NCI-H146 treated with DMSO at 0.1 percent for 48 hours (cell line): ENCODE data around the gene PPP1R1B.

Source experiments
- DNase-seq: peaks from one replicate; lab custom pipeline; 2025; ENCODE audit not compliant: unreplicated experiment; lab: John Stamatoyannopoulos, UW

The PPP1R1B gene

DNA sequence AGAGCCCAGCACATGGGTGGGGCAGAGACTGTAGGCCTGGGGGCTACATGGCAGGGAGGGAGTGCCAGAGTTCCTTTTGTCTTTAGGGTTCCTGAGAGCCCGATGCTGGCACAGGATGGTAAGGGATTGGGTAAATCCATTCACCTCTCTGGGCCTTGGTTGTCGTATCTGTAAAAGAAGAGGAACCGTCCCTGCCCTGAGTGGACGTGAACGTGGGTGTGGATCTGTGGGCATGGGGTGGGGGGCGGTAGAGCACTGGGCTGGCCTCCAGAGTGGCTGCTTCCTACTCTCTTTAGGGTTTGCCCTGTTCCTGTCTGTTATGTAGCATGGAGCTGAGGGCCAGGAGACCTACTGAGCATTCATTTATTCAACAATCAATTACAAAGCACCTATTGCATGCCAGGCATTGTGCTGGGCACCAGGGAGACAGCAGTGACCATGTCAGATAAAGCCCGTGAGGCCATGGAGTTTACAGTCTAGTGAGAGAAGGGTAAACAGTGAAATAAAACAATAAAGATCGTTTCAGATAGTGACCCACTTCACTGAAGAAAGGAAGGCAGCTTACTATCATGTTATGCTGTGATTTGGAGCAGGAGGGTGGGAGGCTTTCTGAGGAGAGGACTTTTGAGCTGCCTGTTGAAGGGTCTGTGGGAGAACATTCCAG, 25.3 kb downstream of the PPP1R1B start:
- DNase-seq: no peak

DNA sequence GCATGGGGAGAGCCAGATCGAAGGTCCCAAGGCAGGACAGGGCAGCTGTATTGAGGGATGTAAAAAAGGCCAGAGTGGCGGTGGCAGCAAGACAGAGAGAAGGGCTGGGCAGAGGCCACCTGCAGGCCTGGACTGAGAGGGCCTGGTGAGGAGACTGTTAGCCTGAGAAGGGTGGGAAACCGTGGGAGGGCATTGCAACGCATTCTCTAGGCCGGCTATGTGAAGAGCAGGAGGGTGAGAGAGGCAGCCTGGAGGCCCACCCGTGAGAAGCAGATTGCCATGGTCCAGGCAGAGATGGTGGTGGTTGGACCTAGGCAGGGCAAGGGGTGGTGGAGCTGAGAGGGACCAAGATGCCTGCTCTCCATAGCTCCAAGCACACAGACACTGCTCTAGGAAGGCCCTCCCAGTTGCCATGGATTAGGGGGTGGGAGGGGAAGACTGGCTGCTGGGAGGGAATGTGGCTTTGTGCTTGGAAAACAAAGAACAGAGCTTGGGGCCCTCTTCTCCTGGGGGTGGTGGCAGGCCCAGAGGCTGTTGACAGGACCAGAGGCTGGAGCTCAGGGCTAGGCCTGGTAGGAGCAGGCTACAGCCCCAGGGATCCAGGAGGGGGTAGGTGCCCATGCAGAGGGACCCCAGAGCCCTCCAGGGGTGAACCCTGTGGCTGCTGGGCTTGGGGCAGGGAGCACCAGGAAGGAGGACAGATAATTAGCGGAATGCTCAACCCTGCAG, 26.0 kb downstream of the PPP1R1B start:
- no peak for DNase-seq

DNA sequence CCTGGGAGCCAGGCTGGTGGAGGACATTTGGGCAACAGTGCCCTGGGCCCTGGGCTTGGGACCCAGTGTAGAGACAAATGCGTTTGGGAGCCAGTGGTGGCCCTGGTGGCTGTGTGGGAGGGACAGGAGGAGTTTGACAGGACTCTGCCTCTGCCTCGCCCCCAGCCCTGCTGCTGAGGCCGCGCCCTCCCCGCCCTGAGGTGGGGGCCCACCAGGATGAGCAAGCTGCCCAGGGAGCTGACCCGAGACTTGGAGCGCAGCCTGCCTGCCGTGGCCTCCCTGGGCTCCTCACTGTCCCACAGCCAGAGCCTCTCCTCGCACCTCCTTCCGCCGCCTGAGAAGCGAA, 26.5 kb downstream of the PPP1R1B start:
- DNase-seq: no peak

DNA sequence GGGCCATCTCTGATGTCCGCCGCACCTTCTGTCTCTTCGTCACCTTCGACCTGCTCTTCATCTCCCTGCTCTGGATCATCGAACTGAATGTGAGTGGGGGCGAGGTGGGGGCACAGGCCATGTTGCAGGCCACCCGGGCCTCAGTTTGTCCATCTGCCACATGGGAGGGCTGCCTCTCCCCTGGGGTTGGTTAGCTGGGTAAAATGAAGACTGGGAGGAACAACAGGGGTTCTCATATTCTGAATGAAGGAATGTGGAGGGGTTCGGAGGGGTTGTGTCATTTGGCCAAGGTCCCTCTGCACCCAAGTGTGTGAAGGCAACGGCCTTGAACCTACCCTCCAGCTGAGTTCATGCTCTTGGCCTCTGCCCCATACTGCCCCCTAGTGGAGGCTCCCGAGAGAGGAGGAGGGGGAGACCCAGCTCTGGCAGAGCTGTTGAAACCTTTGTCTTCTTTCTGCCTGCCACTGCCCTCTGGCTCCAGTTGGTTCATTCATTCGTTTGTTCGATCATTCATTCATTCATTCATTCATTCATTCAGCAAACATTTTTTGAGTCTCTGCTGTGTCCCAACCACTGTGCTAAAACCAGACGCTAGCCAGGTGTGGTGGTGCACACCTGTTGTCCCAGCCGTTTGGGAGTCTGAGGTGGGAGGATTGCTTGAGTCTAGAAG, 27.0 kb downstream of the PPP1R1B start:
- no peak for DNase-seq

DNA sequence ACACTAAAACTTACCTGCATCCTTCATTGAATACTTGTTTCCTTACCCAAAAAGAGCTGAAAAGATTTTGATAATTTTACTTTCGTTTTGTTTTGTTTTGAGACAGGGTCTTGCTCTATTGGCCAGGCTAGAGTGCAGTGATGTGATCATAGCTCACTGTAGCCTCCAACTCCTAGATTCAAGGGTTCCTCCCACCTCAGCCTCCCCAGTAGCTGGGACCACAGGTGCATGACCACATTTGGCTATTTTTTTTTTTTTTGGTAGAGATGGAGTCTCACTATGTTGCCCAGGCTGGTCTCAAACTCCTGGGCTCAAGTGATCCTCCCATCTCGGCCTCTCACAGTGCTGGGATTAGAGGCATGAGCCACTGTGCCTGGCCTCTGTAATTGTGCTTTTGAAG, 28.4 kb downstream of the PPP1R1B start:
- DNase-seq: no peak

DNA sequence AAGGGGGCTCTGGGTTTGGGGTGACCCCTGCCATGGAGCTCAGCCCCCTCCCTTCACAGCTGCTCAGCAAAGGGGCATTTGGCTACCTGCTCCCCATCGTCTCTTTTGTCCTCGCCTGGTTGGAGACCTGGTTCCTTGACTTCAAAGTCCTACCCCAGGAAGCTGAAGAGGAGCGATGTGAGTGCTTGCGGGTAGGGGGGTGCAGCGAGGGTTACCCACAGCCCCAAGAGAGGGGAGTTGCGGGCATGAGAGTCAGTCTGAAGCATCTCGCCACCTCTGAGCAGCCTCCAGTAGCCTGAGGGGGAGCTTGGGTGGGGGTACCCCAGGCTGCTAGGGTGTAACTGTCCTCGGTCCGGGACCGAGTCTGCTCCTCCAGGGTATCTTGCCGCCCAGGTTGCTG, 31.6 kb downstream of the PPP1R1B start:
- no peak for DNase-seq

DNA sequence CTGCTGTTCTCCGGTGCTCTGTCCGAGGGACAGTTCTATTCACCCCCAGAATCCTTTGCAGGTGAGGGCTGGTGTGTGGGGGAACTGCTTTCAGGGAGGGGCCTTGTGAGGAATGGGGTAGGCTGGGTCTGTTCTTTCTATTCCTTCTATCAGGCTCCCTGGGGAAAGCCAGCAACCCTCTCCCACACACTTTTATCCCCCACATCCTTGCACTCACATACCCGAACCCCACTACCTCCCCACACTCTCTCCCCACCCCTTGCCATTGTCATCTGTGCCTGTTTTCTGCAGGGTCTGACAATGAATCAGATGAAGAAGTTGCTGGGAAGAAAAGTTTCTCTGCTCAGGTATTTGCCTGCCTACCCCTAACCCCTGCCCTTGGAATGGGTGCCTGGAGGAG, 32.0 kb downstream of the PPP1R1B start:
- no peak for DNase-seq

DNA sequence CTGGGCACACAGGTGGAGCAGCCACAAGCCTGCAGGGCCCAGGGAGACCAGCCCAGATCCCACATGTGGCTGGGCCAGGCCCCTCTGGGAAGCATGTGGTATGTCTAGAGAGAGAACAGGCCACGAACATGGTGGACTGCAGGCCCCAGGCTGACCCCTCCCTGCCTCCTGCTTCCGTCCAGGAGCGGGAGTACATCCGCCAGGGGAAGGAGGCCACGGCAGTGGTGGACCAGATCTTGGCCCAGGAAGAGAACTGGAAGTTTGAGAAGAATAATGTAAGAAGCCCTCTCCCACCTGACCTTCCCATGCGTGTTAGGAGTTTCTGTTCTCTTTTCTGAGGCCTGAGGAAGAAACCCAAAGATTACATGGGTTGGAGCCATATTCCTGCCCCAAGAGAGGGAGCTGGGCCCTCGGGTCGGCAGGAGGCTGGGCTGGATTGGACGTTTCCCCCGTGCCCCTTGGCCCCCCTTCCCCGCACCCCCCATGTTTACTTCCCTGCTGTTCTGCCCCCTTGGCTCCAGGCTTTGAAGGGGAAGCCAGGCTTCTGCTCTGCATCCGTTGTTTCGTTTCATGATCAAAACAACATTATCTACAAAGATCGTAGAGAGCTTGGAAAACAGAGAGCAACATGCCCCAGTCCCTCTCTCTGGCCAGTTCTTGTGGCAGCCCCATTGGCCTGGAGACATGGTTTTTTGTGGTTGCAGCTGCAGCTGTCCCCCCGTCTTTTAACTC, 32.7 kb downstream of the PPP1R1B start:
- DNase-seq: no peak

DNA sequence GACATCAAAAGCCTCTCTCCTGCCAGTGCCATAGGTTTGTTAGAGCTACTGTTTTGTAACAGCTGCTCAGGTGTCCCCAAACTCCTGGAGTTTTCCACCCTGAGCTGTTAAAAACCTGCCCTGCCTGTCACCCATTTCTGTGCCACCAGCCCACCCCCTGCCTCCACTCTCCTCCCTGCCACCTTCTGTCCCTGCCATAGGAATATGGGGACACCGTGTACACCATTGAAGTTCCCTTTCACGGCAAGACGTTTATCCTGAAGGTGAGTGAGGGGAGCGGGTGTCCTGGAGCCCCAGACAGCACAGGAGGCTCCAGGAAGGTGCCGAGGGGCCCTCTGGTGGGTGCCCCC, 33.2 kb downstream of the PPP1R1B start:
- no peak for DNase-seq

DNA sequence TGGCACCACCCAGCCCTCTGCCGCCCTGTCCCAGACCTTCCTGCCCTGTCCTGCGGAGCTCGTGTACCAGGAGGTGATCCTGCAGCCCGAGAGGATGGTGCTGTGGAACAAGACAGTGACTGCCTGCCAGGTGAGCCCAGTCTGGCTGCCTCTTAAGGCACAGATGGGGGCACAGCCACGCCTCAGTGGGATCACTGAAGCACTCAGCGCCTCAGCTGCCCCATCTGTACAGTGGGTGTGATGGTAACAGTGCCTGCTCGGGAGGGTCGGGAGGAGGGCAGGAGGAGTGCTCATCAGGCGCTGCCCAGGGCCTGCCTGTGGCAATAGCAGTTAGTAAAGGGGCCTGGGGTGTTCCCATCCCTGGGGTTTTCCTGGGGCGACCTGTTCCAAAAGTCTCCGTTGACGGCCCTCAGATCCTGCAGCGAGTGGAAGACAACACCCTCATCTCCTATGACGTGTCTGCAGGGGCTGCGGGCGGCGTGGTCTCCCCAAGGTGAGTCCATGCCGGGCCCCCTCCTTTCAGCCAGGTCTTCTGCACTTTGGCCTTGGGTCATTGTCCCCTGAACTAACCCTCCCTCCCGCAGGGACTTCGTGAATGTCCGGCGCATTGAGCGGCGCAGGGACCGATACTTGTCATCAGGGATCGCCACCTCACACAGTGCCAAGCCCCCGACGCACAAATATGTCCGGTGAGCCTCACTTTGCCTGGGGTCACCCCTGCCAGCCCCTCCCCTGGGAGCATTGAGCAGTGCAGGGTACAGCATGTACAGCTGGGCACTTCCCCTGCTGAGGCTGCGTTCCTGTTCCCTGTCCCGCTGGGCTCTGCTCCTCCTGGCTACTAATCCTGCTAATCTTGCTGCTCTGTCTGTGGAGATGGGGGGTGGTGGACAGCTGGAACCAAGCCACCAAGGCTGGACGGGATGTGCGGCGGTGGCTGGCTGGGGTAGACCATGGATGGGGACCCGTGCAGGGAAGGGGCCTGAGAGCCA, 33.9 kb downstream of the PPP1R1B start:
- DNase-seq: no peak

DNA sequence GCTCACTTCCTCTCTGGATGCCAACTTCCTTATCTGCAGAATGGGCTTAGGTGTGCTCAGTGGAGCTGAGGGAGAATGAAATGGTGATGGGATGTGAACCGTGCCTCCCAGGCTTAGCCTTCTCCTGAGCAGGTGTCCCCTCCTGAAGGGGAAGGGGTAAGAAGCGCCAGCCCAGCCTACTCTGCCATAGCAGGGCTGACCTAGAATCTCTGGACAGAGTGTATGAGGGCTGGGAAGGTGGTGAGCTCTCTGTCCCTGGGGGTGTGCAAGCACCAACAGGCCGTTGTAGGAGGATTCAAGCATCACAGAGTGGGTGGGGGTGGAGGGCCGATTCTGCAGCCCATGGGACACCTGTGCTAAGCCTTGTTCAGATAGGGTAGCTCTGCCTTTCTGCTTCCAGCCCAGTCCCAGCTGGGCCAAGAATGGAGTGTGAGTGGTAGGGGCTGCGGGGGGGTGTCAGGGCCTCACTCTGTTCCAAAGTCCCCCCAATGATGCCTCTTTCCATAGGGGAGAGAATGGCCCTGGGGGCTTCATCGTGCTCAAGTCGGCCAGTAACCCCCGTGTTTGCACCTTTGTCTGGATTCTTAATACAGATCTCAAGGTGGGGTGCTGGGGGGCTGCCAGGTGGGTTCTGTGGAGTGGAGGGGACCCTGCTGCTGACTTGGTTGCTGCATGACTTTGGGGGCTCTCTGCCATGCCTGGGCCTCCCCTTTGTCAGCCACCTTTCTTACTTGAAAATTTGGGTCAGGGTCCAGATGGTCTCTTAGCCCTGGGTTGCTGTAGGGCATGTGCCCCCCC, 35.2 kb downstream of the PPP1R1B start:
- no peak for DNase-seq

DNA sequence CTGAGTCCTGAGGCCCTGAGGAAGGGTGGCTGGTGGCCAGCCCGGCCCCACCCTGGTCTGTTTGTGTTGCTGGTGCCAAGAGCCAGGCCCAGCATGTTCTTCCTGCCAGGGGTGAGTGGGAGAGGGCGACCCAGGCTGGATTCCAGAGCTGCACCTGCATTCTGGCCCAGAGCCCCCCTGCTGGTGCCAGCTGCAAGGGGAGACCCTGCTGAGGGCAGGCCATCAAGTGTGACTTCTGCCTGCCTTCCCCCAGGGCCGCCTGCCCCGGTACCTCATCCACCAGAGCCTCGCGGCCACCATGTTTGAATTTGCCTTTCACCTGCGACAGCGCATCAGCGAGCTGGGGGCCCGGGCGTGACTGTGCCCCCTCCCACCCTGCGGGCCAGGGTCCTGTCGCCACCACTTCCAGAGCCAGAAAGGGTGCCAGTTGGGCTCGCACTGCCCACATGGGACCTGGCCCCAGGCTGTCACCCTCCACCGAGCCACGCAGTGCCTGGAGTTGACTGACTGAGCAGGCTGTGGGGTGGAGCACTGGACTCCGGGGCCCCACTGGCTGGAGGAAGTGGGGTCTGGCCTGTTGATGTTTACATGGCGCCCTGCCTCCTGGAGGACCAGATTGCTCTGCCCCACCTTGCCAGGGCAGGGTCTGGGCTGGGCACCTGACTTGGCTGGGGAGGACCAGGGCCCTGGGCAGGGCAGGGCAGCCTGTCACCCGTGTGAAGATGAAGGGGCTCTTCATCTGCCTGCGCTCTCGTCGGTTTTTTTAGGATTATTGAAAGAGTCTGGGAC, 36.0 kb downstream of the PPP1R1B start:
- no peak for DNase-seq

DNA sequence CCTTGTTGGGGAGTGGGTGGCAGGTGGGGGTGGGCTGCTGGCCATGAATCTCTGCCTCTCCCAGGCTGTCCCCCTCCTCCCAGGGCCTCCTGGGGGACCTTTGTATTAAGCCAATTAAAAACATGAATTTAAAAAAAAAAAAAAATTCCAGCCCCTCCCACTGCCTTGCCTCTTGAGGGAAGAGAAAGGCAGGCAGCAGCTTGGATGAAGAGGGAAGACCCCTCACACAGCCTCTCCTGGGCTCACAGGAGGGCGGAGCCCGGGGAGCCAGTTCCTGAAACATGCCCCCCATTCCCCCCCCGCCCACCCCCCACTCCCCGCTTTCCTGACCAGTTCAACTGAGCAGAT, 36.6 kb downstream of the PPP1R1B start:
- no peak for DNase-seq

DNA sequence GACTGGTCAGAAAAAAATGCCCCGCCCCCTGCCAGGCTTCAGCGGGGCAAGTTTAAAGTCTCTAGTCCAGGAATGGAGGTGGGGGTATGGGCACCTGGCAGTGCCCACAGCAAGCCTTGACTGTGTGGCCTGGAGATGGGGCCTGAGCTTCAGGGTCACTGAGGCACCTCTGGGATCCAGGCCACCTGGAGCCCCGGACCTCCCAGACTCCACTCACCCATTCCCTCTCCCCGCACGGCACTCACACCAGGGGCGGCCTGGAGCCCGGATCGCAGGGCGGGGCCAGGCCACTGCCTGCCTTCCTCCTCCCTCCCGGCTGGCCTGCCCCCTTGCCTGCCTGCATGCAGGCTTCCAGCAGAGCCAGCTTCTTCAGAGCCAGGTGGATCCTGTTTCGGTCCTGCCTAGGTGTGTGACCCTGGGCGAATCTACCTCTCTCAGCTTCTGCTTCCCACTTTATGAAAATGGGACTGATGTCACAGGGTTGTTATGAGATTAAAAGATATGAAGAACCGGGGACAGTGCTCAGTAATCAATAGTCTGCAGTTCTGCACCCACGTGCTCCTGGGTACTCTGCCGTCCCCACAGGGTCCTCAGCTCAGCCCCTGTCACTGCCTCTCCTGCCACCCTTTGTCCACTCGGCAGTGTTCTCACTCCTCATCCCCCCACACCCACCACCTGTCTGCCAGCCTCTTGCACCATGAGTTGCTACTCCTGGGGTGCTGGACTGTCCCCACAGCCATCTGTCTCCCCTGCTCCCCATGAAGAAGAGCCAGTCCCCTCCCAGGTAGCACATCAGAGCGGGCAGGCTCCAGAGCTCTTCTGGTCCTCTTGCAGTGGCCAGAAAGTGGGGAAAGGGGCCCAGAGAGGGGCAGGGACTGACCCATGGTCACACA, 37.2 kb downstream of the PPP1R1B start:
- DNase-seq: no peak

DNA sequence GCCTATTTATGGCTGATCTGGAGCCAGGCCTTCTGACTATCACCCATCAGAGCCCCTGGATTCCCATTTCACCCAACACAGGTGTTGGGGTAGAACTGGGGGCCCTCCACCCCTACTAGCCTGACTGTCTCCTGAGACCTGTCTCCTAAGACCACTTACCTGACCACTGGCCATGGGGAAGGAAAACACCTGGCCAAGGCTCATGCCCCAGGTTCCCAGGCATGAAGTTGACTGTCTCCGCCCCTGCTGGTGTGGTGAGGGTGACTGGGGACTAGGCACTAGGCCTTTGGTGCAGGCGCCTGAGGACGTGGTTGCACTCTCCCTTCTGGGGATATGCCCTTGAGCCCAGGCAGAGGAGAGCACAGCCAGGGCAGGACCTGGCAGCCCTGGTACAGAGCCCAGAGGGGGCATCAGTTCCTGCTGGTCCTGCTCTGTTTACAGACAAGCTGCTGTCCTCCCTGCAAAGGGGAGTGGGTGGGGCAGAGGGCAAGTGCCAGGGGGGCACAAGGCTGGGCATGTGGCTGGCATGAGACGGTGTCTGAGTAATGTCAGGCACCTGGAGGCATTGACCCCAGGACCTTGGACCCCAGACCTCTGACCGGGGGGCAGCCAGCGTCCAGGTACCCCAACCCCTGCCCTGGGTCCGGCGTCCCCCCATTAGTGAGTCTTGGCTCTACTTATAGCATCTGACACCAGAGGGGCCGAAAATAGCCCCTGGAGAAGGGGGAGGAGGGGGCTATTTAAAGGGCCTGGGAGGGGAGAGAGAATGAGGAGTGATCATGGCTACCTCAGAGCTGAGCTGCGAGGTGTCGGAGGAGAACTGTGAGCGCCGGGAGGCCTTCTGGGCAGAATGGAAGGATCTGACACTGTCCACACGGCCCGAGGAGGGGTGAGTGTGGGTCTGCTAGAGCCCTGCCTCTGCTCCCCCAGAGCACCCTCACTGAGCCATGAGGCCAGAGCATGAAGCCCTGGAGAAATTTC, 38.1 kb downstream of the PPP1R1B start, which contains the start of gene TCAP:
TSS of gene TCAP (plus strand) at position 769 of the 981 bp plus-strand sequence. CDS start at position 780, 11 bp downstream.
- DNase-seq: no peak

DNA sequence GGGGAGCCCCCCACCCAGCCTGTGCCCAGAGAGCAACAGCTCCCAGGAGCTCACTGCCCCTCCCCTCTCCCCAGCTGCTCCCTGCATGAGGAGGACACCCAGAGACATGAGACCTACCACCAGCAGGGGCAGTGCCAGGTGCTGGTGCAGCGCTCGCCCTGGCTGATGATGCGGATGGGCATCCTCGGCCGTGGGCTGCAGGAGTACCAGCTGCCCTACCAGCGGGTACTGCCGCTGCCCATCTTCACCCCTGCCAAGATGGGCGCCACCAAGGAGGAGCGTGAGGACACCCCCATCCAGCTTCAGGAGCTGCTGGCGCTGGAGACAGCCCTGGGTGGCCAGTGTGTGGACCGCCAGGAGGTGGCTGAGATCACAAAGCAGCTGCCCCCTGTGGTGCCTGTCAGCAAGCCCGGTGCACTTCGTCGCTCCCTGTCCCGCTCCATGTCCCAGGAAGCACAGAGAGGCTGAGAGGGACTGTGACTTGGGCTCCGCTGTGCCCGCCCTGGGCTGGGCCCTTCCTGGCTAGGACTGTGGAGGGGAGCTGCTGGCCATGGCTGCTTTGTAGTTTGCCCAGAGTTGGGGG, 39.0 kb downstream of the PPP1R1B start:
- DNase-seq: peak; percentile 23

DNA sequence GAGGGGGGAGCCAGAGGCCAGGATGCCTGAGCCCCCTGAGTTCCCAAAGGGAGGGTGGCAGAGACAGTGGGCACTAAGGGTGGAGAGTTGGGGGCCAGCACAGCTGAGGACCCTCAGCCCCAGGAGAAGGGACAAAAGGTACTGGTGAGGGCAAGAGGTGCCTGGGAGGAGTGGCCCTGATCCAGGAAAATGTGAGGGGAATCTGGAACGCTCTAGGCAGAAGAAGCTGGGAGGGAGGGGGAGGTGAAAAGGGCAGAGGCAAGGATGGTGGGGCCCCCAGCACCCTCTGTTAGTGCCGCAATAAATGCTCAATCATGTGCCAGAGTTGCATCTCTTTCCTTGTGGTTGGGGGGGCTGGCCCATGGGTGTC, 39.5 kb downstream of the PPP1R1B start:
- DNase-seq: no peak
